GM12891 (cell line): ENCODE data around the gene IQCK.

ENCODE experiments used
- PAX5 ChIP-seq: IDR thresholded peaks from 2 replicates; pipeline ENCODE4 v1.6.1; 2011; ENCODE audit warnings: low read length, moderate library complexity, mild to moderate bottlenecking; ENCODE audit not compliant: insufficient read depth, severe bottlenecking
- POLR2A ChIP-seq: IDR thresholded peaks from 2 replicates; pipeline ENCODE4 v1.6.1; 2011; ENCODE audit warnings: low read depth, low read length, control low read depth
- POLR2AphosphoS5 ChIP-seq: IDR thresholded peaks from 2 replicates; pipeline ENCODE4 v1.6.1; 2011; ENCODE audit warnings: low read depth, low read length, control low read depth
- POU2F2 ChIP-seq: IDR thresholded peaks from 2 replicates; pipeline ENCODE4 v1.6.1; 2011; ENCODE audit warnings: low read depth, mild to moderate bottlenecking, control low read depth, low read length, moderate library complexity
- SPI1 ChIP-seq: IDR thresholded peaks from 2 replicates; pipeline ENCODE4 v1.6.1; 2011; ENCODE audit warnings: low read depth, low read length, control low read depth
- TAF1 ChIP-seq: IDR thresholded peaks from 2 replicates; pipeline ENCODE4 v1.6.1; 2011; ENCODE audit warnings: low read depth, low read length, control low read depth

DNA sequence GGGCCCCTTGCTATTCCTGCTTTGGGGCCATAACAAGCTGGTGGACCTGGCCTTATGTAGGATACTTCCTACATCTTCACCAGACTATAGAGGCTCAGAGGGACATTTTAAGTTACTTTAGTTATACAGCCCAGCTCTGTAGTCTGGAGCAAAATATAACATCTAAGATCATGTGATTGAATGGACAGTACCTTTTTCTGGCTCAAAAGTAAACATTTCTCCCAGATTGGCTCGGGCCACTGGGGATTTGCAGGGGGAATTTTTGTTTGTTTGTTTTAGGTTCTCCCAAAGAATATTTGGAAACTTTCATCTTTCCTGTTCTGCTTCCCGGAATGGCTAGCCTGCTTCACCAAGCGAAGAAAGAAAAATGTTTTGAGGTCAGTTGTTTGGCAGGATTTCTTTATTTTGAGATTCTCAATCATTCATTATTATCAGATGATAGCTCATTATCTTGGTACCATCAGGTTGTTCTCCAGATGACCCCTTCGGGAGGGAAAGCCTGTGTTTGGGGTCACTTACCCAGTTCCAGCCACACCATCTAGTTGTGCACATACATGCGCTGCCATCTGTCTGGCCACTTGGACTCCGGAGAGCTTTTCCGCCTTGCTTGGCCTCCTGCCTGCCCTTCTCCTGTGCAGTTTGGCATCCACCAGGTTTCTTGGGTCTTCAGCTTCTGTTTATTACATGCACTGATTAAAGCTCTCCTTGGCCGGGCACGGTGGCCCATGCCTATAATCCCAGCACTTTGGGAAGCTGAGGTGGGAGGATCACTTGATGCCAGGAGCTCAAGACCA, 17.2 kb downstream of the IQCK start:
- TF ChIP-seq SPI1 (no peak), POLR2AphosphoS5 (no peak), POLR2A (no peak), PAX5 (no peak), TAF1 (no peak), POU2F2 (no peak)
